H1 (cell line): ENCODE measurements around the gene VSIG10L2. TPM values are rescaled to one million over a fixed set of nuclear protein-coding genes. Genes with fewer than 3 reads are reported as not detected.

Experiments
- polyA plus RNA-seq, 7 experiments: library from polyadenylated mRNA; depleted of rRNA in 3 of 7; stranded (reverse) in 5 of 7; unstranded in 2 of 7; fragments of >200 nt in 5 of 7; fragments of 200-250 nt in 2 of 7; gene quantifications; 1 replicate in 5 of 7; 2 replicates in 1 of 7; 4 replicates in 1 of 7; pipeline versions ENCODE4 v1.2.1 to v1.2.3, GENCODE V29; 2011 to 2013; ENCODE audit warnings: missing spikeins in 2 of 7, mixed read lengths in 2 of 7
- total RNA-seq: library from RNA; stranded (reverse); fragmentation: NEBNext Ultra II Directional; extraction: Animal tissue kit (Norgen Biotek cat#: 25700); gene quantifications from 2 replicates; pipeline ENCODE4 v1.2.1, GENCODE V29; 2021

Gene VSIG10L2
- total and polyA plus RNA-seq, 2 of the 8 experiments (the other 6 are each of a cell fraction or from before 2014, with no cell fraction given), result not detected

Other genes with a start within 250 kb of the VSIG10L2 start
- gene PATE1, start 199.8 kb upstream of the VSIG10L2 start, total RNA-seq, result not detected in 2 replicates
- not detected in 2 replicates for gene PATE1, start 199.8 kb upstream of the VSIG10L2 start, polyA plus RNA-seq (2011; rRNA removed)
- not detected in 2 replicates for gene PATE2, start 167.2 kb upstream of the VSIG10L2 start, total RNA-seq
- gene PATE2, start 167.2 kb upstream of the VSIG10L2 start, polyA plus RNA-seq (2011; rRNA removed), result 0.14 TPM in 1 of 2 replicates, not detected in the other
- gene PATE3, start 157.9 kb upstream of the VSIG10L2 start, total RNA-seq, result not detected in 2 replicates
- gene PATE3, start 157.9 kb upstream of the VSIG10L2 start, polyA plus RNA-seq (2011; rRNA removed), result not detected in 2 replicates
- not detected in 2 replicates for gene PATE4, start 112.7 kb upstream of the VSIG10L2 start, total RNA-seq
- gene PATE4, start 112.7 kb upstream of the VSIG10L2 start, polyA plus RNA-seq (2011; rRNA removed), result not detected in 2 replicates
- 11.6 and 12.6 TPM in 2 replicates for gene HYLS1, start 58.4 kb upstream of the VSIG10L2 start, total RNA-seq
- gene HYLS1, start 58.4 kb upstream of the VSIG10L2 start, polyA plus RNA-seq (2011; rRNA removed), result 2.3 and 5.1 TPM in 2 replicates
- gene PUS3, start 42.8 kb upstream of the VSIG10L2 start, total RNA-seq, result 20.0 and 22.6 TPM in 2 replicates
- gene PUS3, start 42.8 kb upstream of the VSIG10L2 start, polyA plus RNA-seq (2011; rRNA removed), result 4.8 and 8.7 TPM in 2 replicates
- 16.3 and 17.9 TPM in 2 replicates for gene DDX25, start 41.5 kb upstream of the VSIG10L2 start, total RNA-seq
- 12.4 and 17.6 TPM in 2 replicates for gene DDX25, start 41.5 kb upstream of the VSIG10L2 start, polyA plus RNA-seq (2011; rRNA removed)
- 32.5 and 32.9 TPM in 2 replicates for gene CDON, start 116.8 kb downstream of the VSIG10L2 start, total RNA-seq
- gene CDON, start 116.8 kb downstream of the VSIG10L2 start, polyA plus RNA-seq (2011; rRNA removed), result 11.0 and 11.5 TPM in 2 replicates